Glutamatergic neuron (in vitro differentiated cells): ENCODE measurements around the gene OSBPL1A. TPM values are rescaled to one million over a fixed set of nuclear protein-coding genes. Genes with fewer than 3 reads are reported as not detected.

ENCODE experiments used
- DNase-seq: peaks from one replicate; pipeline ENCODE4 v3.0.0; 2022
- H3K27ac Mint-ChIP-seq: one replicate; pipeline ENCODE4 v1.8.0; 2020; ENCODE audit warnings: mild to moderate bottlenecking, mixed read lengths, inconsistent platforms; ENCODE audit not compliant: unreplicated experiment
- H3K27me3 Mint-ChIP-seq: one replicate; pipeline ENCODE4 v1.8.0; 2020; ENCODE audit warnings: mild to moderate bottlenecking, moderate library complexity, mixed read lengths, inconsistent platforms; ENCODE audit not compliant: unreplicated experiment
- H3K36me3 Mint-ChIP-seq: one replicate; pipeline ENCODE4 v1.8.0; 2020; ENCODE audit warnings: mild to moderate bottlenecking, mixed read lengths, inconsistent platforms; ENCODE audit not compliant: unreplicated experiment
- H3K4me1 Mint-ChIP-seq: one replicate; pipeline ENCODE4 v1.8.0; 2020; ENCODE audit warnings: mild to moderate bottlenecking, low read depth, mixed read lengths, inconsistent platforms; ENCODE audit not compliant: unreplicated experiment
- H3K4me3 Mint-ChIP-seq: one replicate; pipeline ENCODE4 v1.8.0; 2020; ENCODE audit warnings: mild to moderate bottlenecking, mixed read lengths, inconsistent platforms; ENCODE audit not compliant: unreplicated experiment
- H3K9me3 Mint-ChIP-seq: one replicate; pipeline ENCODE4 v1.8.0; 2020; ENCODE audit warnings: mild to moderate bottlenecking, moderate library complexity, mixed read lengths, inconsistent platforms; ENCODE audit not compliant: unreplicated experiment
- total RNA-seq: library from RNA; stranded (reverse); fragmentation: NEBNext Ultra II Directional; extraction: Animal tissue kit (Norgen Biotek cat#: 25700); gene quantifications from one replicate; pipeline ENCODE4 v1.2.1, GENCODE V29; 2021; ENCODE audit not compliant: unreplicated experiment
- TF ChIP-seq, protein P1 (sequence below): fragments of 200-600 bp; sonication (generic); IDR thresholded peaks from one replicate; pipeline ENCODE4 v1.5.0; 2021; ENCODE audit not compliant: partially characterized antibody, unreplicated experiment

OSBPL1A gene
- total RNA-seq, 1 donor from 2014 or later: 27.5 TPM

DNA sequence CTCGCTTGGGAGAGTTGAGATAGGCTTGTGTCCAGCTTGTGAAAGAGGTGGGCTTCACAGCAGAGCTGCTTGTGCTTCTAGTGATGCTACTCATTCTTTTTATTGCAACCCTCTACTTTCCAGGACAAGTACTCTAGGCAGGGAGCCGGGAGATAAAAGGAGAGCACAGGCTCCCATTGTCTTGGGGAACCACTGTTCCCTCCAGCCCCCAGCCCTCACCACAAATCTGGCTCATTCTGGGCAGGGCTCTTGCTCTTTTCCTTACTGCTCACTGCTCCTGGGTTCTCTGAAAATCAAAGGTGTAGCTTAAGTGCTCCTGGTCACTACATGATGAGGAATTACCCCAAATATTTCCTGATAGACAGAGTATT, 177.3 kb downstream of the OSBPL1A start:
- H3K27ac Mint-ChIP-seq: no peak overlapping the region
- H3K4me1 Mint-ChIP-seq: peaks cover 10% of the 10 kb centered on the region
- no peaks in the 10 kb centered on the region for H3K27me3 Mint-ChIP-seq
- no peaks in the 10 kb centered on the region for H3K36me3 Mint-ChIP-seq
- TF ChIP-seq, protein P1, sequence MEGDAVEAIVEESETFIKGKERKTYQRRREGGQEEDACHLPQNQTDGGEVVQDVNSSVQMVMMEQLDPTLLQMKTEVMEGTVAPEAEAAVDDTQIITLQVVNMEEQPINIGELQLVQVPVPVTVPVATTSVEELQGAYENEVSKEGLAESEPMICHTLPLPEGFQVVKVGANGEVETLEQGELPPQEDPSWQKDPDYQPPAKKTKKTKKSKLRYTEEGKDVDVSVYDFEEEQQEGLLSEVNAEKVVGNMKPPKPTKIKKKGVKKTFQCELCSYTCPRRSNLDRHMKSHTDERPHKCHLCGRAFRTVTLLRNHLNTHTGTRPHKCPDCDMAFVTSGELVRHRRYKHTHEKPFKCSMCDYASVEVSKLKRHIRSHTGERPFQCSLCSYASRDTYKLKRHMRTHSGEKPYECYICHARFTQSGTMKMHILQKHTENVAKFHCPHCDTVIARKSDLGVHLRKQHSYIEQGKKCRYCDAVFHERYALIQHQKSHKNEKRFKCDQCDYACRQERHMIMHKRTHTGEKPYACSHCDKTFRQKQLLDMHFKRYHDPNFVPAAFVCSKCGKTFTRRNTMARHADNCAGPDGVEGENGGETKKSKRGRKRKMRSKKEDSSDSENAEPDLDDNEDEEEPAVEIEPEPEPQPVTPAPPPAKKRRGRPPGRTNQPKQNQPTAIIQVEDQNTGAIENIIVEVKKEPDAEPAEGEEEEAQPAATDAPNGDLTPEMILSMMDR: no peak
- no peak for DNase-seq
- no peaks in the 10 kb centered on the region for H3K9me3 Mint-ChIP-seq
- H3K4me3 Mint-ChIP-seq: no peak overlapping the region

DNA sequence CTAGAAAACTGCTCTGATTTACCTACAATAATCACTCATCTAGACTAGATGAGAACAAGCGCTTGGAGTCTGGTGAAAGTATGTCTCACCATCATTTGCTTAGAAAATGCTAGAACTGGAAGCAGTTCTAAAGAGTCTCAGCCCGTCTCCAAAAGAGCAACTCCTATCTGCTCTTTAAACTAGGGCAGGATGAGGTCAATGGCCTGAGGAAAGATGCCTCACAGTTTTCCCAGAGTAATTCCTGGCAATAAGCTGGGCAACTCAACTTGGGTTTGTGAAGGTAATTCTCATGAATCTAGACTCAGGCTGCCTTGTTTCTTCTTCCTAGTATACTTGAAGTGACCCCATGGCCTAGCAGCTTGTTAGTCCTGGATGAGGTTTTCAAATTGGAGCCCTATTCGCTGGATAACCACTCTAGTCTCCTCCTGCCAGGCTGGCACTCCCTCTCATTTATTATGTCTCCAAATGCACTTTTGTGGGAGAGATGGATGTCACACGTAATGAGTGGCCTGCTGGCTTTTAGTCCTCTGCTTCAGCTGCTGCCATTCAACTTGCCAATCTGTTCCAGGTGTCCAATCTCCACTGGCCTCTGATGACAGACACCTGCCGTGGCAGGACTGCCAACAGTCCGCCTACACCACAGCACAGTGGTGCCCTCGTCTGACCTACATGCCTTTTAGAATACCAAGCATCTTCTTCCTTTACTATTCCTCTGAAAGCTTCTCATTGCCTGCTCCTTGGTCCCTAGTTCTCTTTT, 177.9 kb downstream of the OSBPL1A start:
- no peak overlapping the region for H3K4me3 Mint-ChIP-seq
- H3K27ac Mint-ChIP-seq: no peak overlapping the region
- H3K36me3 Mint-ChIP-seq: no peaks in the 10 kb centered on the region
- no peak for DNase-seq
- TF ChIP-seq, protein P1: no peak
- peaks cover 5% of the 10 kb centered on the region for H3K4me1 Mint-ChIP-seq
- no peaks in the 10 kb centered on the region for H3K27me3 Mint-ChIP-seq
- H3K9me3 Mint-ChIP-seq: no peaks in the 10 kb centered on the region

DNA sequence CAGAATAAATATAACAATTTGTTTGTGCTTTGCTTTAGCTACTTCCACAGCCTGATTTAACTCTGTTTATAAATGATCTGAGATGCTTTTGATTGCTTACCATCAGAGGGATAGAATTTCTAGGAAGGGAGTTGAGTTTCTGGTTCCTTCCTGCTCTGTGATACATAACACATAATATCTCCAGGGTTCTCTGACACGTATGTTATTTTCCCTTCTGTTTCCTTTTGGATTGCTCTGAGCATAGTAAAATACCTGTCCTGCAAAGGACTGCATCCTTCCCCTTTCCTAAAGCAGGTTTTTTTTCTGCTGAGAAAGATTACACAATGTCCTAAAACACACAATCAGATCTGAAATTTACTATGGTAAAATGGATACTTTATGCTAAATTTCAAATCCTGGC, 182.7 kb downstream of the OSBPL1A start:
- DNase-seq: no peak
- TF ChIP-seq, protein P1: no peak
- H3K36me3 Mint-ChIP-seq: no peaks in the 10 kb centered on the region
- no peak overlapping the region for H3K4me3 Mint-ChIP-seq
- no peaks in the 10 kb centered on the region for H3K27me3 Mint-ChIP-seq
- no peaks in the 10 kb centered on the region for H3K9me3 Mint-ChIP-seq
- H3K4me1 Mint-ChIP-seq: peaks cover 6% of the 10 kb centered on the region
- no peak overlapping the region for H3K27ac Mint-ChIP-seq

DNA sequence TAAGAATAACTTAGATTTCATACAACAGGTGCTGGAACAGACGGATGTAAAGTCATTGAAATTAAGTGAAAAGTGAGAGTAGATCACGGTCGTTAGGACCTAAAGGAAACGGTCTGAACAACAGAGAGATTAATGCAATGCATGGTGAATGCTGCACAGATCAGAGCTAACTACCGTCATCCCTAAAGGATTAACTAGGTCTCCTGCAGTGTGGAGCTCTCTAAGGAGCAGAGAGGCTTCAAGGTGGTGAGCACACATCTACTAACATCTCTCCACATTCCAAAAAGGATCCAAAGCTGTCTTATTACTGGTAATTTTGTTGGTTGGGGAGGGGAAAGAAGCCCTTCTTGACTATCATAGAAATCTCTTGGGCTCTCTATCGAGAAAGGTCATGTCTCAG, 183.5 kb downstream of the OSBPL1A start:
- H3K4me1 Mint-ChIP-seq: peaks cover 6% of the 10 kb centered on the region
- H3K9me3 Mint-ChIP-seq: no peaks in the 10 kb centered on the region
- H3K36me3 Mint-ChIP-seq: no peaks in the 10 kb centered on the region
- TF ChIP-seq, protein P1: no peak
- no peak for DNase-seq
- no peak overlapping the region for H3K27ac Mint-ChIP-seq
- no peaks in the 10 kb centered on the region for H3K27me3 Mint-ChIP-seq
- no peak overlapping the region for H3K4me3 Mint-ChIP-seq

DNA sequence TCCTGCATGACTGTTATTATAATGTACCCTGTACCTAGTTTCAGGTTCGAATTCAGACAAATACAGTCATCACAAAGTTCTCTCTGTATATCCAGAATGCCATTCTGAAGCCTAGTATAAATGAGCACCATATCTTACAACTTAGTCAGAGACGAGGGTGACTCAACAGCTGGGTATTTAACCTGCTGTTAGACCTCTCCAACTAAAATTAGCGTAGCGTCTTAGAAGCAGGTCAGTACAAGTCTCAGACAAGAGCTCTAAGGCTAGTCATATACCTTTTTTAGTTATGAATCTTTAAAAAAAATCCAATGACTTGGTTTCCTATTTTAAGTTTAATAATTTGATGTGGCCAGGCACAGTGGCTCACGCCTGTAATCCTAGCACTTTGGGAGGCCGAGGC, 184.7 kb downstream of the OSBPL1A start:
- DNase-seq: no peak

More for the DNA sequence above, 184.7 kb downstream of the OSBPL1A start:
- H3K36me3 Mint-ChIP-seq: no peaks in the 10 kb centered on the region
- H3K27me3 Mint-ChIP-seq: no peaks in the 10 kb centered on the region
- no peak overlapping the region for H3K27ac Mint-ChIP-seq
- peaks cover 6% of the 10 kb centered on the region for H3K4me1 Mint-ChIP-seq
- TF ChIP-seq, protein P1: no peak
- H3K4me3 Mint-ChIP-seq: no peak overlapping the region
- H3K9me3 Mint-ChIP-seq: no peaks in the 10 kb centered on the region
